ENCODE measurements around the gene IGLON5.

Gene IGLON5

GRCh38 chr19:51338563-51339312, 27.3 kb downstream of the IGLON5 start:
- peak; percentile 83 for DNase-seq (ENCODE audit: low spot score)

- DNase-seq (ENCODE audit: low spot score): no peak
Measured at GRCh38 chr19:51339313-51339686, 27.9 kb downstream of the IGLON5 start.

GRCh38 chr19:51339687-51340656, 28.5 kb downstream of the IGLON5 start:
- DNase-seq (ENCODE audit: low spot score): peak; percentile 95

GRCh38 chr19:51341066-51341465, 29.6 kb downstream of the IGLON5 start:
- no peak for DNase-seq (ENCODE audit: low spot score)

GRCh38 chr19:51341976-51342580, 30.6 kb downstream of the IGLON5 start, which contains the start of gene VSIG10L:
VSIG10L (minus strand) TSS chr19:51342139; CDS start chr19:51342124, 15 bp downstream.
- DNase-seq (ENCODE audit: low spot score): no peak

GRCh38 chr19:51342631-51343569, 31.5 kb downstream of the IGLON5 start:
- DNase-seq (ENCODE audit: low spot score): no peak

- no peak for DNase-seq (ENCODE audit: low spot score)
Measured at GRCh38 chr19:51345076-51345620, 33.7 kb downstream of the IGLON5 start.

- DNase-seq (ENCODE audit: low spot score): no peak
Measured at GRCh38 chr19:51346742-51347141, 35.3 kb downstream of the IGLON5 start.

- no peak for DNase-seq (ENCODE audit: low spot score)
Measured at GRCh38 chr19:51347209-51347928, 35.9 kb downstream of the IGLON5 start.

- DNase-seq (ENCODE audit: low spot score): no peak
Measured at GRCh38 chr19:51351266-51351990, 40.0 kb downstream of the IGLON5 start.

- DNase-seq (ENCODE audit: low spot score): no peak
Measured at GRCh38 chr19:51352783-51353360, 41.4 kb downstream of the IGLON5 start.

- no peak for DNase-seq (ENCODE audit: low spot score)
Measured at GRCh38 chr19:51354103-51354741, 42.8 kb downstream of the IGLON5 start.

GRCh38 chr19:51354742-51355148, 43.3 kb downstream of the IGLON5 start:
- no peak for DNase-seq (ENCODE audit: low spot score)

- DNase-seq (ENCODE audit: low spot score): no peak
Measured at GRCh38 chr19:51356159-51356801, 44.8 kb downstream of the IGLON5 start.

GRCh38 chr19:51357952-51358351, 46.5 kb downstream of the IGLON5 start:
- no peak for DNase-seq (ENCODE audit: low spot score)

- peak; percentile 46 for DNase-seq (ENCODE audit: low spot score)
Measured at GRCh38 chr19:51359294-51359693, 47.9 kb downstream of the IGLON5 start.

GRCh38 chr19:51361239-51361638, 49.8 kb downstream of the IGLON5 start:
- DNase-seq (ENCODE audit: low spot score): no peak
